Right atrium auricular region (tissue), 2 donors: ENCODE results near the gene TBC1D20. TPM values are rescaled to one million over a fixed set of nuclear protein-coding genes. Genes with fewer than 3 reads are reported as not detected.

ENCODE experiments used
- DNase-seq: peaks from one replicate; pipeline ENCODE4 v3.0.0-alpha.2; 2019; ENCODE audit warnings: low spot score
- H3K27ac ChIP-seq, 2 donors: fragments of 200-600 bp; sonication (generic); 1 replicate in 1 of 2; 2 replicates in 1 of 2; pipeline ENCODE4 v1.5.1; 2016 to 2019
- H3K27me3 ChIP-seq, 2 donors: fragments of 200-600 bp; sonication (generic); one replicate each; pipeline versions ENCODE4 v1.5.1 to v1.6.0; 2017 to 2019
- H3K36me3 ChIP-seq: fragments of 200-600 bp; sonication (generic); one replicate; pipeline ENCODE4 v1.5.1; 2016
- H3K4me1 ChIP-seq, 2 donors: fragments of 200-600 bp; sonication (generic); one replicate each; pipeline versions ENCODE4 v1.5.1 to v1.6.0; 2017 to 2019
- H3K4me3 ChIP-seq, 2 donors: fragments of 200-600 bp; sonication (generic); 1 replicate in 1 of 2; 2 replicates in 1 of 2; pipeline ENCODE4 v1.5.1; 2017 to 2019; ENCODE audit warnings: mild to moderate bottlenecking in 1 of 2, moderate library complexity in 1 of 2
- H3K9me3 ChIP-seq, 2 donors: fragments of 200-600 bp; sonication (generic); one replicate each; pipeline ENCODE4 v1.5.1; 2019
- CTCF ChIP-seq, 2 donors: fragments of 200-600 bp; sonication (generic); IDR thresholded peaks; one replicate each; pipeline ENCODE4 v1.5.1; 2019; ENCODE audit warnings: antibody characterized with exemption in 2 of 2
- total RNA-seq, 2 donors: library from RNA; depleted of rRNA; stranded (reverse); fragments of >200 nt; gene quantifications; one replicate each; pipeline ENCODE4 v1.1.0, GENCODE V29; 2016

The TBC1D20 gene
- total RNA-seq, 2 donors from 2014 or later: 24.3 to 27.0 TPM

GRCh38 chr20:421685-422250 lies 40.6 kb downstream of the TBC1D20 start:
- Histone ChIP-seq H3K27me3 (no peaks in the 10 kb centered on the region), H3K36me3 (peaks cover 45% of the 10 kb centered on the region), H3K4me1 (no peaks in the 10 kb centered on the region), H3K4me3 (no peak overlapping the region), H3K9me3 (no peaks in the 10 kb centered on the region), H3K27ac (no peak overlapping the region)
- DNase-seq: no peak
- TF ChIP-seq CTCF (IDR thresholded peaks at IDR 0.05): no peak

- no peak overlapping the region for H3K4me3 ChIP-seq
- H3K36me3 ChIP-seq: peaks cover 45% of the 10 kb centered on the region
- H3K9me3 ChIP-seq: no peaks in the 10 kb centered on the region
- H3K27me3 ChIP-seq: no peaks in the 10 kb centered on the region
- DNase-seq: no peak
- no peaks in the 10 kb centered on the region for H3K4me1 ChIP-seq
- TF ChIP-seq CTCF (IDR thresholded peaks at IDR 0.05): no peak
- H3K27ac ChIP-seq: no peak overlapping the region
These were observed 41.4 kb downstream of the TBC1D20 start for GRCh38 chr20:420721-421574.

GRCh38 chr20:420166-420620 lies 42.1 kb downstream of the TBC1D20 start:
- DNase-seq: no peak
- H3K36me3 ChIP-seq: peaks cover 45% of the 10 kb centered on the region
- no peak for TF ChIP-seq CTCF (IDR thresholded peaks at IDR 0.05)

GRCh38 chr20:419556-420165 lies 42.7 kb downstream of the TBC1D20 start:
- no peak for TF ChIP-seq CTCF (IDR thresholded peaks at IDR 0.05)
- no peak for DNase-seq
- Histone ChIP-seq H3K27ac (no peak overlapping the region), H3K4me1 (no peaks in the 10 kb centered on the region), H3K4me3 (no peak overlapping the region), H3K9me3 (no peaks in the 10 kb centered on the region), H3K36me3 (peaks cover 45% of the 10 kb centered on the region), H3K27me3 (no peaks in the 10 kb centered on the region)

More at GRCh38 chr20:420166-420620, 42.1 kb downstream of the TBC1D20 start:
- H3K27me3 ChIP-seq: no peaks in the 10 kb centered on the region
- H3K4me3 ChIP-seq: no peak overlapping the region
- no peak overlapping the region for H3K27ac ChIP-seq
- H3K4me1 ChIP-seq: no peaks in the 10 kb centered on the region
- H3K9me3 ChIP-seq: no peaks in the 10 kb centered on the region

GRCh38 chr20:418858-419365 lies 43.4 kb downstream of the TBC1D20 start:
- Histone ChIP-seq H3K4me3 (no peak overlapping the region), H3K36me3 (peaks cover 41% of the 10 kb centered on the region), H3K4me1 (no peaks in the 10 kb centered on the region), H3K27ac (no peak overlapping the region), H3K9me3 (no peaks in the 10 kb centered on the region), H3K27me3 (no peaks in the 10 kb centered on the region)
- no peak for TF ChIP-seq CTCF (IDR thresholded peaks at IDR 0.05)
- DNase-seq: no peak
